Osteocyte (in vitro differentiated cells): ENCODE results near the gene CHD6. TPM values are rescaled to one million over a fixed set of nuclear protein-coding genes. Genes with fewer than 3 reads are reported as not detected.

Source experiments
- DNase-seq: peaks from one replicate; pipeline ENCODE4 v3.0.0; 2021; ENCODE audit warnings: mixed read lengths; ENCODE audit not compliant: unreplicated experiment; ENCODE audit errors: extremely low spot score
- H3K27ac Mint-ChIP-seq: one replicate; pipeline ENCODE4 v1.8.0; 2021; ENCODE audit warnings: mild to moderate bottlenecking, mixed read lengths; ENCODE audit not compliant: unreplicated experiment
- H3K27me3 Mint-ChIP-seq: one replicate; pipeline ENCODE4 v1.8.0; 2021; ENCODE audit warnings: mixed read lengths; ENCODE audit not compliant: unreplicated experiment
- H3K36me3 Mint-ChIP-seq: one replicate; pipeline ENCODE4 v1.8.0; 2021; ENCODE audit warnings: mixed read lengths; ENCODE audit not compliant: unreplicated experiment
- H3K4me1 Mint-ChIP-seq: one replicate; pipeline ENCODE4 v1.8.0; 2021; ENCODE audit warnings: mixed read lengths; ENCODE audit not compliant: unreplicated experiment
- H3K4me3 Mint-ChIP-seq: one replicate; pipeline ENCODE4 v1.8.0; 2021; ENCODE audit warnings: mild to moderate bottlenecking, moderate library complexity, mixed read lengths; ENCODE audit not compliant: unreplicated experiment
- H3K9me3 Mint-ChIP-seq: one replicate; pipeline ENCODE4 v1.8.0; 2021; ENCODE audit warnings: mixed read lengths; ENCODE audit not compliant: unreplicated experiment
- total RNA-seq: library from RNA; stranded (reverse); gene quantifications from 2 replicates; pipeline ENCODE4 v1.2.1, GENCODE V29; 2021
- TF ChIP-seq, protein P1 (sequence below): fragments of 200-600 bp; sonication (generic); IDR thresholded peaks from 2 replicates; pipeline ENCODE4 v1.5.0; 2021; ENCODE audit warnings: antibody characterized with exemption, mild to moderate bottlenecking, moderate library complexity

CHD6 gene
- total RNA-seq, 1 donor from 2014 or later = 51.4 TPM

DNA sequence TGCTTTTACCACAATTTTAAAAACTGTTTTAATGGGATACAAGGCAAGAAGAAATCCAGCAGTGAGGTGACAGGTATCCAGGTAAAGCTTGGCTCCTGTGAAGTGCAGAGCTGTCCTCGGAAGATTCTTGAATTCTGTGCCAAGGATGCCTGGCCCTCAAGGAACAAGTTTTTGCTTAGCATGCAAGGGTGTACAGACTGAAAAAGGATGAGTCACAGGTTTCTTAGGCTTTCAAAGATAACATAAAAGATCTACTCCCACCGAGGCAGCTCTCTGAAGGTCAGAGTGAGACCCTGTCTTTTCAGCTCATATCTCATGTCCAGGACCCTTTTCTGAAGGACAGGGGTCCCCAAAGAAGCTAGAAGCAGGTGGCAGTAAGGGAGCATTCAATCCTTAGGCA lies 83.3 kb downstream of the CHD6 start:
- H3K36me3 Mint-ChIP-seq = peaks cover 15% of the 10 kb centered on the region
- DNase-seq = no peak
- peaks cover 5% of the 10 kb centered on the region for H3K9me3 Mint-ChIP-seq
- no peak overlapping the region for H3K27ac Mint-ChIP-seq
- no peaks in the 10 kb centered on the region for H3K27me3 Mint-ChIP-seq
- H3K4me1 Mint-ChIP-seq = peaks cover 9% of the 10 kb centered on the region
- TF ChIP-seq, protein P1, sequence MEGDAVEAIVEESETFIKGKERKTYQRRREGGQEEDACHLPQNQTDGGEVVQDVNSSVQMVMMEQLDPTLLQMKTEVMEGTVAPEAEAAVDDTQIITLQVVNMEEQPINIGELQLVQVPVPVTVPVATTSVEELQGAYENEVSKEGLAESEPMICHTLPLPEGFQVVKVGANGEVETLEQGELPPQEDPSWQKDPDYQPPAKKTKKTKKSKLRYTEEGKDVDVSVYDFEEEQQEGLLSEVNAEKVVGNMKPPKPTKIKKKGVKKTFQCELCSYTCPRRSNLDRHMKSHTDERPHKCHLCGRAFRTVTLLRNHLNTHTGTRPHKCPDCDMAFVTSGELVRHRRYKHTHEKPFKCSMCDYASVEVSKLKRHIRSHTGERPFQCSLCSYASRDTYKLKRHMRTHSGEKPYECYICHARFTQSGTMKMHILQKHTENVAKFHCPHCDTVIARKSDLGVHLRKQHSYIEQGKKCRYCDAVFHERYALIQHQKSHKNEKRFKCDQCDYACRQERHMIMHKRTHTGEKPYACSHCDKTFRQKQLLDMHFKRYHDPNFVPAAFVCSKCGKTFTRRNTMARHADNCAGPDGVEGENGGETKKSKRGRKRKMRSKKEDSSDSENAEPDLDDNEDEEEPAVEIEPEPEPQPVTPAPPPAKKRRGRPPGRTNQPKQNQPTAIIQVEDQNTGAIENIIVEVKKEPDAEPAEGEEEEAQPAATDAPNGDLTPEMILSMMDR = no peak
- H3K4me3 Mint-ChIP-seq = no peak overlapping the region

- Mint-ChIP-seq H3K4me3 (no peak overlapping the region), H3K4me1 (peaks cover 9% of the 10 kb centered on the region), H3K27me3 (no peaks in the 10 kb centered on the region), H3K27ac (no peak overlapping the region), H3K9me3 (peaks cover 5% of the 10 kb centered on the region), H3K36me3 (peaks cover 16% of the 10 kb centered on the region)
- DNase-seq = no peak
- TF ChIP-seq, protein P1 = no peak
Observed at GRCh38 chr20:41534170-41534569, 84.0 kb downstream of the CHD6 start.

DNA sequence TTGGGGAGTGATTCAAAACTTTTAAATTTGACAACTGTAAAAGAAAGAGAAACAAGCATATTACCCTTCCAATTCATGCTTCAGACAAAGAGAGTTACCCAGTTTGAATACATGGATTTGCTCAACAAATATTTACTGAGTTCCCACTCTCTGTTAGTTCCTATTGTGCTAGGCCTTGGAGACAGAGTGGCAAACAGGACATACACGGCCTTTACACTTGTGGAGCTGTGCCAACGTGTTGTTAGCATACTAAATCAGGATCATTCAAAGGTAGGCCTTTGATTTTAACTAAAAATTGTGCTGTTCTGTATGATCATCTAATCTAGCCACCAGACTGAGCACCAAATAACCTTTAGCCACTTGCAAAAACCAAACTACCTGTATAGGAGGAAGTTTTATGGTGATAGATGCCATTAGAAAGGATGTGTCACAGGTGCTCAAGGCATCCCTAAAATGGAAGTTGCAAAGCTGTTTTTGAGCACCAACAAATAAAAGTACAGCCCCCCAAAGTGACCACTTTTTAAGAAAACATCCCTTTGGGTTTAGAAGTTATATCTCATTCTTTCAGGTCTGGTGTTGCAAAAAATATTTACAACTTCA lies 84.5 kb downstream of the CHD6 start:
- TF ChIP-seq, protein P1 = no peak
- H3K36me3 Mint-ChIP-seq = peaks cover 14% of the 10 kb centered on the region
- peaks cover 5% of the 10 kb centered on the region for H3K9me3 Mint-ChIP-seq
- H3K27me3 Mint-ChIP-seq = no peaks in the 10 kb centered on the region
- no peak for DNase-seq
- no peak overlapping the region for H3K4me3 Mint-ChIP-seq
- no peak overlapping the region for H3K27ac Mint-ChIP-seq
- peaks cover 9% of the 10 kb centered on the region for H3K4me1 Mint-ChIP-seq

DNA sequence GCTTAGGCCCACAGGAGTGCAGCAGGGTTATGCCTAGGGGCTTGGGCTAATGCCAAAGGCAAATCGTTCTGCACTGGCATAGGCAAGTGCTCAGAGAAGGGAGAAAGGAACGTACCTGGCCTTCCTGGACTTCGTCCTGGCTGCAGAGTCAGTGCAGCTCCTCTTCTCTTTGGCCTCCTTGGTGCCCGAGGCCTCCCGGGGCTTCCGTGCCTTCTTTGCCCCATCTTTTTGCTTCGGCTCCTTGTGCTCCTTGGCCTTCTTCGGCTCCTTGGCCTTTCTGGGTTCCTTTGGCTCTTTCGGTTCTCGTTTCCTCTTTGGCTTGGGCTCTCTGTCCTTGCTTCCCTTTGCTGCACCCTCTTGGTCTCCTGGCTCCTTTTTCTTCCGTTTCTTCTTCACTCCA lies 85.2 kb downstream of the CHD6 start:
- Mint-ChIP-seq H3K36me3 (peaks cover 14% of the 10 kb centered on the region), H3K4me3 (no peak overlapping the region), H3K4me1 (peaks cover 9% of the 10 kb centered on the region), H3K9me3 (peaks cover 5% of the 10 kb centered on the region), H3K27ac (no peak overlapping the region), H3K27me3 (no peaks in the 10 kb centered on the region)
- DNase-seq = no peak
- TF ChIP-seq, protein P1 = no peak

GRCh38 chr20:41531518-41532275 lies 86.5 kb downstream of the CHD6 start:
- Mint-ChIP-seq H3K4me3 (no peak overlapping the region), H3K36me3 (peaks cover 9% of the 10 kb centered on the region), H3K9me3 (no peaks in the 10 kb centered on the region), H3K27ac (no peak overlapping the region), H3K4me1 (peaks cover 9% of the 10 kb centered on the region), H3K27me3 (no peaks in the 10 kb centered on the region)
- no peak for DNase-seq
- TF ChIP-seq, protein P1 = no peak
